ENCODE measurements around the gene TMEM52.
A peak's percentile ranks its signal among the peaks of the same experiment; 100 is the strongest.

The TMEM52 gene

DNA sequence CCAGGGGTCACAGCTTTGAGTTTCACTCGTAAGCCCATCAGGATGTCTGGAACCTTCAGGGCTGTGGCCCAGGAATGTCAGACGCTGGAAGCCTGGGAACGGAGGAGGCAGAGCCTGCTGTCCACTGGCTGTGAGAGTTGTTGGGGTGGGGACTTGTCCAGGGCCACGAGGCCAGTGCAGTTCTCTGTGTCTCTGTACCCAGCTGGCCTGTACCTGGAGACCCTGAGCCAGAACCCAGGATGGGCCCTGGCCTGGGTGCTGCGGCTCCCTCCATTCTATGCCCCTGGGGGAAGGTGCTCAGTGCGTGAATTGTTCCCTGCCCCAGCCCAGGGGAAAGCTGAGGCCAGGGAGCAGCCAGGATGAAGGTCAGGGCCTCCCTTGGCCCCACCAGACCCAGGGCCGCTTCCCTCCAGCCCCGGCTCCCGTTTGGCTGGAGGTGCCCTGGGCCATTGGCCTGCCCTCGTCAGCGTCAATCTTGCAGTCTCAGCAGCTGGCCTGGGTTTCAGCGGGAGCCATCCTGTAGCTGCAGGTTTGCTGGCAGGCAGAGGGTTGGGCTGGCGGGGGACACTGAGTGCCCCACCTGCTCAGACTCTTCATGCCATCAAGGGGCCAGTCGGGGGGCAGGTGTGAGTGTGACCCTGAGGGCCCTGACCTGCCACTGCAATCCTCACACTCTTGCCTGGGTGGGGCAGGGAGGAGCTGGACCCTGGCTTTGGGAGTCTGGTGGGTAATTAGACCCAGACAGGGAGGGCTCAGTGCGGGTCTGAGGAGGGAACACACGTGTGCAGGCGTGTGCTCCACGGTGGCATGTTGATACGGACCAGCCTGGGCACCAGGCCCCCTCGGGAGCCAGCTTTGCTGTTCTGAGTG lies 4.7 kb downstream of the TMEM52 start:
- H3K4me3 ChIP-seq (ENCODE audit: low read depth, low read length), result no peak overlapping the region
- TF ChIP-seq, protein P1, sequence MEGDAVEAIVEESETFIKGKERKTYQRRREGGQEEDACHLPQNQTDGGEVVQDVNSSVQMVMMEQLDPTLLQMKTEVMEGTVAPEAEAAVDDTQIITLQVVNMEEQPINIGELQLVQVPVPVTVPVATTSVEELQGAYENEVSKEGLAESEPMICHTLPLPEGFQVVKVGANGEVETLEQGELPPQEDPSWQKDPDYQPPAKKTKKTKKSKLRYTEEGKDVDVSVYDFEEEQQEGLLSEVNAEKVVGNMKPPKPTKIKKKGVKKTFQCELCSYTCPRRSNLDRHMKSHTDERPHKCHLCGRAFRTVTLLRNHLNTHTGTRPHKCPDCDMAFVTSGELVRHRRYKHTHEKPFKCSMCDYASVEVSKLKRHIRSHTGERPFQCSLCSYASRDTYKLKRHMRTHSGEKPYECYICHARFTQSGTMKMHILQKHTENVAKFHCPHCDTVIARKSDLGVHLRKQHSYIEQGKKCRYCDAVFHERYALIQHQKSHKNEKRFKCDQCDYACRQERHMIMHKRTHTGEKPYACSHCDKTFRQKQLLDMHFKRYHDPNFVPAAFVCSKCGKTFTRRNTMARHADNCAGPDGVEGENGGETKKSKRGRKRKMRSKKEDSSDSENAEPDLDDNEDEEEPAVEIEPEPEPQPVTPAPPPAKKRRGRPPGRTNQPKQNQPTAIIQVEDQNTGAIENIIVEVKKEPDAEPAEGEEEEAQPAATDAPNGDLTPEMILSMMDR (IDR thresholded peaks at IDR 0.05; ENCODE audit: borderline replicate concordance, insufficient read depth, low read depth, low read length), result no peak

DNA sequence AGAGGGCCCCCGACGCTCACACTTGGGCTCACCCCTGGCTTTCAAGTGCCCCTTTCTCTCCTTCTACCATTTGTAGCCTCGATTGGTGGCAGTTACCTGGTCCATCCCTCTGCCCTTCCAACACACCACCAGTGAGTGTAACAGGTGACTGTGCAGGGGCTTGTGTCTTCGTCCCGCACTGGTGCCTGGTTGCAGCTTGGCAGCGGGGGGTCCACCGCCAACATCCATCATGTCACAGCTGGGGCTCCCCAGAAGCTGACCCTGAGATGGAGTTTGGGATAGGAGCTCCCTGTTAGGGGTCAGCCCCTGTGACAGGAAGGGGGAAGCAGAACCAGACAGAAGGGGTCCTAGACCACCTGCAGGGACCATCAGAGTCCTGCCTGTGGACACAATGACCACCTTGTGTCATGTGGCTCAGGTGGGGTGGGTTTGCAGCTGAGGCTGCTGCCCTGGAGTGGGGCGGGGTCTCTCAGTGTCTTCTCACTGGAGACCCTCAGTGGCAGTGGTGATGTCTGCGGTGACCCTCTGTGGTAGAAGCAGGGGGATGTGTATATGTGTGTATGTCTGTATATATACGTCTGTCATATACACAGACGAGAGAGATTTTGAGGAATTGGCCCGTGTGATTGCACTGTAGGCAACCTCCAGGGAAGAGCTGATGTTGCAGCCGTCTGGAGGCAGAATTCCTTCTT lies 7.6 kb downstream of the TMEM52 start:
- no peak overlapping the region for H3K4me3 ChIP-seq (ENCODE audit: low read depth, low read length)
- TF ChIP-seq, protein P1 (IDR thresholded peaks at IDR 0.05; ENCODE audit: borderline replicate concordance, insufficient read depth, low read depth, low read length), result no peak

DNA sequence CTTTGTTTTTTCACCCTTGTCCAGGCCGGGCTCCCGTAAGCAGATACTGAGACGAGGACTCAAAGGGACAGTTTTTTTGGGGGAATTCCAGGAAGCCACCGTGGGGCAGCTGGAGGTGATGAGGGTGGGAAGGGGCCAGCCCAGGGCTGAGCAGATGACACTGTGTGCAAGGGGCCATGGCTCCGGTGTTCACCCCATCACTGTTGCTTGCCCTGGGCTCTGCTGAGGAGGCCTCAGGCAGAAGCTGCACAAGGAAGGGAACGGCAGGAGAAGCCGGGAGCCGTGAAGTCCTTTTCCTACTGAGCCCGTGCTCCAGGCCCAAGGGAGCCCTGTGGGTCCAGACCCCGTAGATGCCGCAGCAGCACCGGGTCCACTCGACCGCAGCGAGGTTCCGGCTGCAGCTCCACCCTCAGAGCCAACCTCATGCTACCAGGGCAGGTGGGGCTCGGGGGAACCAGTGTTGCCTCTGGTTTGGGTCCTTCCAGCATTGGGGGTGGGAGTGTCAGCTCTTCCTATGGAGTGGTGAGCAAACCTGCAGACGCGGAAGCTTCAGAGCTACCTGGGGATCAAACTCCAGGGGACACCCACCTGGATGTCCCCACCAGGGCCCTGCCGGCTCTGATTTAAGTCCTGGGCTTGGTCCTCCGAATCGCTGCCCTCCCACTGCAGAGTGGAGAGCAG lies 8.3 kb downstream of the TMEM52 start:
- TF ChIP-seq, protein P1 (IDR thresholded peaks at IDR 0.05; ENCODE audit: borderline replicate concordance, insufficient read depth, low read depth, low read length), result no peak

DNA sequence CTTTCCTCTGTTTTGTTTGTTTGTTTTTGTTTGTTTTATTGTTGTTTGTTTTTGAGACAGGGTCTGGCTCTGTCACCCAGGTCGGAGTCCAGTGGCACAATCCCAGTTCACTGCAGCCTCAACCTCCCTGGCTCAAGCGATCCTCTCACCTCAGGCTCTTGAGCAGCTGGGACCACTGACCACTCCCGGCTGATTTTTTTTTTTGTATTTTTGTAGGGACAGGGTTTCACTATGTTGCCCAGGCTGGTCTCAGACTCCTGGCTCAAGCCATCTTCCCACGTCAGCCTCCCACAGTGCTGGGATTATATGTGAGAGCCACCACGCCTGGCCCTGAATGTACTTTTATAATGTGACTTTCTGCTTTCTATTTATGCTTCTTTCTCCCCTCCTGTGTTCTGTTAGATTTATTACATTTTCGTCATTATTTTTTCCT lies 9.0 kb downstream of the TMEM52 start:
- TF ChIP-seq, protein P1 (IDR thresholded peaks at IDR 0.05; ENCODE audit: borderline replicate concordance, insufficient read depth, low read depth, low read length), result no peak
- no peak overlapping the region for H3K4me3 ChIP-seq (ENCODE audit: low read depth, low read length)

More for the DNA sequence above, 8.3 kb downstream of the TMEM52 start:
- H3K4me3 ChIP-seq (ENCODE audit: low read depth, low read length), result no peak overlapping the region

DNA sequence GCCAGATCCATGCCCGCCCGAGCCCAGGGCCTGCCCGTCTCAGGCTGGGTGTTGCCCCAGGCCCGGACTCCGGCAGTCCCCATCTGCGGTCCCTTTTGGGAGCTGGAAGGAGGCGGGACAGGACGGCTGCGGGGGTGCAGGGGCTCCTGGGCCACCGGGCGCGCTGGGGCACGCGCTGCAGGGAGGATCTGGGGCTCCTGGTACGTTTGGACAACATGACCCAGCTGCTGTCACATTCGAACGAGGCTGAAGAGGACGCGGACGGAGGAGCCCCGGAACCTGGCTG lies 10.6 kb downstream of the TMEM52 start:
- TF ChIP-seq, protein P1 (IDR thresholded peaks at IDR 0.05; ENCODE audit: borderline replicate concordance, insufficient read depth, low read depth, low read length), result no peak
- H3K4me3 ChIP-seq (ENCODE audit: low read depth, low read length), result peak overlapping the region; percentile 84

DNA sequence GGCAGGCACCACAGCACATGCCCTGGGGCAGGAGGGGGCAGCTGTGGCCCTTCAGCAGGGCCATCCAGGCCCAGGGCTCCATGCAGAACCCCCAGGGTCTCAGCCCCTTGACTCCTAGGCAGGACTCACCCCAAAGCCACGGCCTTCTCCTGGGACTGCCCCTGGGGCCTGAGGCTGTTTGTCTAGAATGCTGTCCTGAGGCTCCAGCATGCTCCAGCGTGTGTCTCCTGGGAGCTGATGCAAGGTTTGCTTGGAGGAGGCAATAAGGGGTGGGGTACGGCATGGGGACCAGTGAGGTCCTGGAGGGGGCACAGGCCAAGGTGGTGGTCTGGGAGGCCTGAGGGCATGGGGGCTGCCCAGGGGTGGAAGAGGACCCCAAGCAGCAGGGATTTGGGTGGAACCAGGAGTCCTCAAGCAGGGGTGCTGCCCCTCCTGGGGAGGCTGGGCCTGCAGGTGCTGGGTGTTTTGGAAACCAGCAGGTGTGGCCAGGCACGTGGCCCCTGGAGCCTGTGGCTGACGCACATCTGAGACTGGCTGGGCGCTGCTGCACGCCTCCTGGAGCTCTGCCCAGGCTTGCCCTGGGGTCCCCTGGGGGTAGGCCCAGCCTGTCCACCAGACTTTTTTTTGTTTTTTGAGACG lies 11.9 kb downstream of the TMEM52 start:
- H3K4me3 ChIP-seq (ENCODE audit: low read depth, low read length), result no peak overlapping the region
- TF ChIP-seq, protein P1 (IDR thresholded peaks at IDR 0.05; ENCODE audit: borderline replicate concordance, insufficient read depth, low read depth, low read length), result no peak
